ENCODE results near the gene MFSD6.

Gene MFSD6

GRCh38 chr2:190441564-190441963 is 33.4 kb downstream of the MFSD6 start:
- no peak for TF ChIP-seq CTCF (IDR thresholded peaks at IDR 0.05; ENCODE audit: borderline replicate concordance, control extremely low read depth, extremely low read depth, insufficient read depth, missing control alignments)
- in situ Hi-C loops (cut with MboI; ENCODE audit: low sequenced_read_pairs, unreplicated experiment) = no loop called here
- DNase-seq (ENCODE audit: low spot score) = no peak

DNA sequence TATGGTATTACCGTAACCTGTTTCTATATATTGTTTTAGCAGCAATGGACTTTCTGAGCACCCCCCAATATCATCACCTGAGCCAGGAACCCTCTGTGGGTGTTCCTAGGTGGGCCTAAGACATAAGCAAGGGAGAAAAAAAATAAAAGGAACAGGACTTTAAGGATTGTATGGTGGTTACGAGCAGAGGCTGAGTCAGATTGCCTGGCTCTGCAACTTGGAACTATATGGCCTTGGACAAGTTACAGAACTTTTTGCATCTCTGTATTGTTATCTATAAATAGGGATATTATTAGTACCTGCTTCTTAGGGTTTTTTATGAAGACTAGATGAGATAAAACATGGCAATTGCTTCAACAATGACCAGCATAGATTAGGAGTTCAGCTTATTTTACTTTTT is 34.9 kb downstream of the MFSD6 start:
- in situ Hi-C loops (cut with MboI; ENCODE audit: low sequenced_read_pairs, unreplicated experiment) = no loop called here

GRCh38 chr2:190443778-190444481 is 35.8 kb downstream of the MFSD6 start:
- no peak for DNase-seq (ENCODE audit: low spot score)
- in situ Hi-C loops (cut with MboI; ENCODE audit: low sequenced_read_pairs, unreplicated experiment) = no loop called here
- TF ChIP-seq CTCF (IDR thresholded peaks at IDR 0.05; ENCODE audit: borderline replicate concordance, control extremely low read depth, extremely low read depth, insufficient read depth, missing control alignments) = no peak

More for the DNA sequence above, 34.9 kb downstream of the MFSD6 start:
- TF ChIP-seq CTCF (IDR thresholded peaks at IDR 0.05; ENCODE audit: borderline replicate concordance, control extremely low read depth, extremely low read depth, insufficient read depth, missing control alignments) = no peak
- DNase-seq (ENCODE audit: low spot score) = no peak

DNA sequence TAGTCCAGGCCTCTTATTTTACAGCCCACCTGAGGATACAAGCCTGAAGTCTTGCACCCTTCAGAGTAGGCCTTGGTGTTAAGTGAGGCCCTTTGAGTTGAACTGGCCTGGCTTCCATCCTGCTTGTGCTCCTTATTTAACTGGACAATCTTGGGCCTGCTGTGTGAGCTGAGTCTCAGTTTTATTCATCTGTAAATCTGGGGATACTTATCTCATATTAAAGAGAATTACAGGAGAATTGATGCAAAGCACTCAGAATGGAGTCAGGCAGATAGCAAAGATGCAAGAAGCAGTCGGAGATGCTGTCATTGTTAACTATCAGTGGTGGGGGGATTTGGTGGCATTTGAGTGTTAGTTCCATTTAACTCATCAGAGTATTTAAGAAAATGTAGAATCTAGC is 36.8 kb downstream of the MFSD6 start:
- in situ Hi-C loops (cut with MboI; ENCODE audit: low sequenced_read_pairs, unreplicated experiment) = no loop called here
- DNase-seq (ENCODE audit: low spot score) = no peak
- TF ChIP-seq CTCF (IDR thresholded peaks at IDR 0.05; ENCODE audit: borderline replicate concordance, control extremely low read depth, extremely low read depth, insufficient read depth, missing control alignments) = no peak

DNA sequence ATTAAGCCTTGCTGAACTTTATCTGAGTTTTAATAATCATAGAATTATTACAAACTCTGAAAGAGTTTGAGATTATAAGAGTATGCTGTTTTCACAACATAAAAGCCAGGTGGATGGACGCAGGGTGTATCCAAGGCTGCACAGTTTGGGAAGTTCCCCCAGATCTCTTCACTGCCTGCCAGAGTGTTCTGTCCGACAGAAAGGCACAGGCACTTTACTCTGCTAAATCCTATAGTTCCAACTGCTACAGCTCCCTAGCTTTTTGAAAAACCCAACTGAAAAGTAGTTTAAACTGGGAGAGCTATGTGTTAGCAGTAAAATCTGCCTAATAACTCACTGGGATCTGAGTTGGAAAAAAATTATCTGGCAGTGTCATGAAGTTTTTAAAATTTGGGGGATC is 38.0 kb downstream of the MFSD6 start:
- DNase-seq (ENCODE audit: low spot score) = no peak
- TF ChIP-seq CTCF (IDR thresholded peaks at IDR 0.05; ENCODE audit: borderline replicate concordance, control extremely low read depth, extremely low read depth, insufficient read depth, missing control alignments) = no peak
- in situ Hi-C loops (cut with MboI; ENCODE audit: low sequenced_read_pairs, unreplicated experiment) = no loop called here

DNA sequence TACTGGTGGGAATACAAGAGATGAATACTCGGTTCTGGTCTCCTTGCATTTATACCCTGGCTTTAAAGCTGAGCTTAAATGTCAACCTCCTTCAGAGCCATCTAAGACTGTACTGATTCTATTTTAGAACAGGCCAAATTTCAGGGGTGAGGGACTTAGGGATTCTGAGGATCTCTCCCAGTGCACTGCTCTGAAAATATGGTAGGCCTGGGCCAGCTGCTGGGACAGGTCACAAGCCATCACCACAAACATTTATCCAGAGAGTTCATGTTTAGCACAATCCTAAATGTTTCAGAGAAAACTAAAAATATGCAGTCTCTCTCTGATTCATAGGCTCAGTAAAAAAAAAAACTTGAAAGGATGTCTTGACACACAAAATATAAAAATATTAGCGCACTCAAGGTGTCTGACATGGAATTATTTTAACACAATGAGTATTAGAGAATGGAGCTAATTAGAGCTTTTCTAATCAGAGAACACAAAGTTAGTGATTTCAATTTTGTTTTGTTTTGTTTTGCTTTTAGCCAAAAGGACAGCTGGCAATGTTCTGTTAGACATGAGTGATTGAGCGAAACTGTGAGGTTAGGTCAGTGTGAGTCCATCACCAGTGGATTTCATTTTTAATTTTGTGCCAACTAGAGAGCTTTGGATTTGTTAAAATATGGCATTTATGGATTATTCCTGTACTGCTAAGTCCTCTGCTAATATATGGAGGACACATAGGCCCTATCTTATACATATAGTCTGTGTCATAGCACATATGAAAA is 38.8 kb downstream of the MFSD6 start:
- in situ Hi-C loops (cut with MboI; ENCODE audit: low sequenced_read_pairs, unreplicated experiment) = no loop called here
- no peak for DNase-seq (ENCODE audit: low spot score)
- TF ChIP-seq CTCF (IDR thresholded peaks at IDR 0.05; ENCODE audit: borderline replicate concordance, control extremely low read depth, extremely low read depth, insufficient read depth, missing control alignments) = no peak
